HG02981 (cell line): Measurements from ENCODE around the gene SRA1.

Experiments
- ATAC-seq: cut with Tn5 transposase; IDR thresholded peaks from one replicate; pipeline ENCODE4 v1.9.1; 2021; ENCODE audit warnings: mild to moderate bottlenecking, moderate library complexity; ENCODE audit not compliant: unreplicated experiment

Gene SRA1

GRCh38 chr5:140571105-140571504, 13.8 kb upstream of the SRA1 start:
- ATAC-seq = no peak

DNA sequence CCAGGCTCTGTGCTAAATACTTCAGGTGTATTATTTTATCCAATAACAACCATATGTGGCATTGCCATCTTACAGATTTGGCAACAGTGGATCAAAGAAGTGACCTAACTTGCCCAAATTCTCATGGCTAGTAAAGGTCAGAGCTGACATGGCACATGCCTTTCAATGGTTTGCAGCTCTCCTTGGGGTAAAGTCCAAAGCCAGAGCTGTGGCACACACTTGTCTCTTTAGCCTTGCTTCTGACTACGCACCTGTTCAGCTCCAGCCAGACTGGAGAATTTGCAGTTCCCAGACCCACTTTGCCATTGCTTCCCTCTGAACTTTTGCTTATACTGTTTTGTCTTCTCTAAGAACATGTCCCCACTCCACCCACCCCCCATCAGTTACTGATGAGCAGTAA, 13.2 kb upstream of the SRA1 start:
- no peak for ATAC-seq

DNA sequence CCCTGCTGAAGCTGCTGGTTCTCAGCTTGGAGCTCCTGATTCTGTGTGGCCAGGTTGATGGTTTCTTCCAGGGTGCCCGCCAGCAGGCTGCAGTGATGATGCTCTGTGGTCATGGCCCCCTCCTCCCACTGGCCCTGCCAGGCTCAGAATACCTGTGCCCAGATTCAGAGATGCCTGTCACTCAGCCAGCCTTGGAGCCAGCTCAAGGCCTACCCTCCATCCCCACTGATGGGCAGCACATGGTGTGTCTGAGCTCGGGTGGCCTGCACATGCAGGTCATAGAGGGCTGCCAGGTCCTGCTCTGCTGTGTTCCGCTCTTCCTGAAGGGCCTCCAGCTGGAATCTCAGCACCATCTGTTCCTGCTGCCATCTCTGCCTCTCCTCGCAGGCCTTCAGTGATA, 12.8 kb upstream of the SRA1 start:
- no peak for ATAC-seq

DNA sequence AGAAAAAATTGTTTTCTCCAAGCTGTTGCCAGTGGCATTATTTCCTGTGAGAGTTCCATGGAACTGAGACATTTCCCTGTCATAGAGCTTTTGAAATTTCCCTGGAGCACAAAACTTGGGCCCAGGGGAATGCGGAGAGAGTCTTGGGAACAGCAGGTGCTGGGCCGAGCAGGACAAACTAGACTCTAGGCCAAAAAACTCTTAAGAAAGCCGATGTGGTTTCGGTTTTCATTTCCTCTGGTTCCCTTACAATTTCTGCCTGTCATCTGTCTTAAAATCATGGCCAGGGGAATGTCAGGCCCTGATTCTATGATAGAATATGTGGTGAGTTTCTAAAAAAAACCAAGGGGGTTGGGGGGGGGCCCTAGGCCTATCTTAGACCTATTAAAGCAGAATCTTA, 11.9 kb upstream of the SRA1 start:
- no peak for ATAC-seq

DNA sequence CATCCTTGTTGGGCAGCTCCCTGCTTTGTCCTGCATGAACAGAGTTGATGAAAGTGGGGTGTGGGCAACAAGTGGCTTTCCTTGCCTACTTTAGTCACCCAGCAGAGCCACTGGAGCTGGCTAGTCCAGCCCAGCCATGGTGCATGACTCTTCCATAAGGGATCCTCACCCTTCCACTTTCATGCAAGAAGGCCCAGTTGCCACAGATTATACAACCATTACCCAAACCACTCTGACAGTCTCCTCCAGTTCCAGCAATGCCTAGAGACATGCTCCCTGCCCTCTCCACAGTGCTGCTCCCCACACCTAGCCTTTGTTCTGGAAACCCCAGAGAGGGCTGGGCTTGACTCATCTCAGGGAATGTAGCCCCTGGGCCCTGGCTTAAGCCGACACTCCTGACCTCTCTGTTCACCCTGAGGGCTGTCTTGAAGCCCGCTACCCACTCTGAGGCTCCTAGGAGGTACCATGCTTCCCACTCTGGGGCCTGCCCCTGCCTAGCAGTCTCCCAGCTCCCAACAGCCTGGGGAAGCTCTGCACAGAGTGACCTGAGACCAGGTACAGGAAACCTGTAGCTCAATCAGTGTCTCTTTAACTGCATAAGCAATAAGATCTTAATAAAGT, 11.3 kb upstream of the SRA1 start:
- no peak for ATAC-seq

DNA sequence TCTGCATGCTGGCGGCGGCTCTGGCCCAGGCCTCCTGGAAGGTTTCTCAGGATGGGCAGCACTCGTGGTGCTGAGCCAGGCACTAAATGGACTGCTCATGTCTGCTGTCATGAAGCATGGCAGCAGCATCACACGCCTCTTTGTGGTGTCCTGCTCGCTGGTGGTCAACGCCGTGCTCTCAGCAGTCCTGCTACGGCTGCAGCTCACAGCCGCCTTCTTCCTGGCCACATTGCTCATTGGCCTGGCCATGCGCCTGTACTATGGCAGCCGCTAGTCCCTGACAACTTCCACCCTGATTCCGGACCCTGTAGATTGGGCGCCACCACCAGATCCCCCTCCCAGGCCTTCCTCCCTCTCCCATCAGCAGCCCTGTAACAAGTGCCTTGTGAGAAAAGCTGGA, 10.6 kb upstream of the SRA1 start:
- ATAC-seq = no peak

GRCh38 chr5:140567136-140567818, 10.0 kb upstream of the SRA1 start:
- no peak for ATAC-seq

GRCh38 chr5:140566665-140567064, 9.4 kb upstream of the SRA1 start:
- ATAC-seq = no peak

DNA sequence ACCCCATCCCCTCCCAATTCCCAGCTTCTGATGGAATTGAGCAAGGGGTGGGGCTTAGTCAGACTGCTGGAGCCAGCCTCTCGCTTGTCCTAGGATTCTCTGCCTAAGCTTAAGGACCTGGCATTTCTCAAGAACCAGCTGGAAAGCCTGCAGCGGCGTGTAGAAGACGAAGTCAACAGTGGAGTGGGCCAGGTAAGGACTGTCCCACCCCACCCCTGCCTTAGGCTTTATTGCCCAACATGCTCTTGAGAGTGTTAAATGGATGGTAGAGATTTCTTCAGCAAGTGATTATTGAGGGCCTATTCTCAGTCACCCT, 8.5 kb upstream of the SRA1 start:
- no peak for ATAC-seq

- peak; percentile 2 for ATAC-seq
Observed at GRCh38 chr5:140565024-140565779, 7.9 kb upstream of the SRA1 start.

DNA sequence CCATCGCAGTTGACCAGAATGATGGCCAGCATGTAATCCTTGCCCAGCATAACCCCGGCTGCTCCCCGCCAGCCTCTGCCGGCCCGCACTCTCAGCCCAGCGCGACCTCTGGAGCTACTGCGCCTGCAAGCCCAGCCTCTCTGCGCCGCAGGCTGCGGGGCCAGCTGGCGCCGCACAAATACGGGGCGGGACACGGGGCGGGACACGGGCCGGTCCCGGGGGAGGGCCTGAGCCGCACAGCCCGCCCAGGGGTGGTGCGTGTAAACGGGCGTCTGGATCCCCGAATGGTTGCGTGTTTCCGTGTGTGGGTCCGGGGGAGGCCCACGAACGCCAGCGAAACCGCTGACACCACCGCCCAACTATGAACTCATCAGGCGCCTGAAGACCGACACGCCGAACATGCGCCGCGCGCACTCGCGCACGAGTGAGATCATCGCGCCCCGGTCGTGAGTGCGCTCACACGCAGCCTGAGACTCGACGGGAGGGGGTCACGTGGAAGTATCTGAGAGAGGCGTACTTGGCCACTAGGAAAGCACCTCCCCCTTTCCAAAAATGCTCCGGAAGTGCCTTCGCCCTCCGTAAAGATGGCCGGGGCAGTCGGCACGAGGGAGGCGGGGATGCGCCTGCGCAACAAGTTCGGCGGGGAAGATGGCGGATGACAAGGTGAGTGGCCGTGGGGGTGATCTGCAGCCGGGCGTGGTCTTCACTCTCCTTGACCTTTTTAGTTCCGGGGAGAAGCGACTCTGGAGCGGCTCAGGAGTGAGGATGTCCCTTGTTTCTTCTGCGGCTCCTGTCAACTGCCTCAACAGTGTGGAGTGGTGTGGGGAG, 7.1 kb upstream of the SRA1 start, which contains the start of the genes APBB3 and SLC35A4:
Gene APBB3, minus strand, starts transcription at position 403 of the 828 bp plus-strand sequence. Its CDS starts 353 bp downstream, at position 50.
Gene SLC35A4, plus strand, starts transcription at position 633 of the 828 bp plus-strand sequence. CDS start 2,342 bp downstream, outside the sequence.
- ATAC-seq = peak; percentile 87

DNA sequence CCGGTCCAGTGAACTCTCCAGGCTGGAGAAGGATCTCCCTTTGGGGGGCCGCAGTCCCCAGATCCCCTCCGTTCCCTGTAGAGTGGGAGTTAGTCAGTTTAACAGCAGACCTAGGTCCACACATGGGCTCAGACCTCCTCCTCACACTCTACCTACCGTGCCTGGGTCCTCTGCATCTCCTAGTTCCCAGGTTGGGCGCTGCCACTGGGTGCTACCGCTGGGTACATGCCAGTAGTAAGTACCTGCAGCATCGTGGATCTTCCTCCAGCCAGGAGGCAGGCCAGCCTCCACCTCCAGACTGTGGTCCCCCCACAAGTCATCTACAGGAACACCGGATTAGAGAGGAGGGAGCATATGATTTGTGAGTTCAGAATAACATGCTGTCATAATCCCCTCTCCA, 6.3 kb upstream of the SRA1 start:
- no peak for ATAC-seq

GRCh38 chr5:140561753-140562523, 4.7 kb upstream of the SRA1 start:
- no peak for ATAC-seq

DNA sequence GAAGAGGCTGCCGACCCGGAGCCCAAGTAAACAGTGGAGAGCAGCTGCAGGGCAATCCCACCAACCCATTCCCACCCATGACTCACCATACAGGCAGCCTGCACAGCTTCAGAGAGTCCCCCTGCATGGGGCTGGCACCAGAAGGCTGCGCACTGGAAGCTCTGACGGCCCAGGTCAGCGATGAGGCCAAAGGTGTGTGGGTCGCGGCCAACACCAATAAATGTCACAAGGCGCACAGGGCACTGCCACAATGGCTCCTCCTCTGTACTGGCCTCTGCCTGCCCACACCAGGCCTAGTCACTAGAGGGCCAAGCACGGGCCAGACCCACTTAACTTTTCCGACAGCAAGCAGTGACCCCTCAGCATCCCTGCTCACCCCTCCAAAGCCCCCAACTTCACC, 3.0 kb upstream of the SRA1 start:
- no peak for ATAC-seq

- no peak for ATAC-seq
Observed at GRCh38 chr5:140558542-140558941, 1.3 kb upstream of the SRA1 start.

DNA sequence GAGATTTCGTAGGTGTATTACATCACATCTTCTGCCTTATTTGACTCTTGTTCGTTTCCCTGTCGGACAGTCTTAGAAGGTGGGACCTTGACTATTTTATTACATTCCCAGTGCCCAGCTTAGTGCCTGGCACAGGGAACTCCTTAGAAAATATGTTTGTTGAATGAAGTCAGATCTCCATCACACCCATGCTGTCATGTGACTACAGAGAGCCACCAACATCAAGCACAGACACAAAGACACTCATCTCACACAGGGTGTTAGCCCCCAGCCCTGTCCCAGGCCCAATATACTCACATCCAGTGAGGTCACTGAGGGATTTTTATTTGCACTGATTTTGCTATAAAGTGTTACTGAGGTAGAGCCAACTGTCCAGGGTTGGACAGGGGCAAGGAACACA, 692 bp upstream of the SRA1 start:
- ATAC-seq = no peak

DNA sequence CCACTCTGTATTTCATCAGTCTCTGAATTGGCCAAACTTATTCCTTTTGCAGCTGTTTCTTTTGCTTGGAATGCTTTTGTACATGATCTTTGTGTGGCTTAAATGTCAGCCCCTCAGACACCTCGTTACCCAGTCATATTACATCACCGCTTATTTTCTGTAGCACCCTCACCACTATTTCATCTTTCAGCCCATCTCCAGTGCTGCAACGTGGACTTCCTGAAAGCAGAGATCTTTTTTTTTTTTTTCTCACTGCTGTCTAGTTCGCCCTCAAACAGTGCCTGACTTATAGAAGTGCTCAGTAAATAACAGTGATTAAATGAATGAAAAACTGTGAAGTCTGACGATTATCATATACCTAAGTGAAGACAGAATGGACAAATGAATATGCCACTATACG, 835 bp downstream of the SRA1 start:
- no peak for ATAC-seq

- ATAC-seq = peak; percentile 27
Observed at GRCh38 chr5:140555747-140556312, 1.4 kb downstream of the SRA1 start.

GRCh38 chr5:140554454-140554853, 2.8 kb downstream of the SRA1 start:
- no peak for ATAC-seq

DNA sequence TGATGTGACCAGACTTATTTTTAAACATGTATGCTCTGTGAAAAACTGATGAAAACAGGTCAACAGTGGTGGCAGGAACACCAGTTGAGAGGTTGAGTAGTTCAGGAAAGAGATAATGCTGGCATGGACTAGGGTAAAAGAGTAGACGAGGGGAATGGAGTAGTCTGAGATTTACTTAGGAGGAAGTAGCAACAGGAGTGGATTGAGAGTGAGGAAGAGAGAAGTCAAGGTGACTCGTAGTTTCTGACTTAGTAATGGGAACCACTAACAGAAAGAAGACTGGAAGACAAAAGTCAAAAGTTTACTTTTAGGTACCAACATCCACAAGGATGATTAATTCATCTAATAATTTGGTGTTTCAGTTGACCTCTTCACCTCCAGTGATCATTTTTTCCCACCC, 3.6 kb downstream of the SRA1 start:
- no peak for ATAC-seq
